H1 (cell line): Measurements from ENCODE around the gene MRPS31. TPM values are rescaled to one million over a fixed set of nuclear protein-coding genes. Genes with fewer than 3 reads are reported as not detected.

Experiments used
- CTCF ChIA-PET: fragments of 300-600 bp; sonication (Branson Sonifier 250); formaldehyde crosslinking; loops from one replicate; lab custom pipeline; 2021; ENCODE audit not compliant: partially characterized antibody; lab: Charles Lee
- POLR2A ChIA-PET: fragments of 300-600 bp; sonication (Branson Sonifier 250); formaldehyde crosslinking; loops from one replicate; lab custom pipeline; 2021; ENCODE audit warnings: inconsistent platforms; ENCODE audit not compliant: partially characterized antibody; lab: Charles Lee
- DNase-seq, 2 experiments: peaks; one replicate each; pipeline versions ENCODE4 v3.0.0 to v3.0.0-alpha.2; 2010 to 2022; ENCODE audit warnings: low spot score in 2 of 2, low read depth in 1 of 2, mixed read lengths in 1 of 2
- FAIRE-seq: peaks from 2 replicates; lab custom pipeline; 2011; peaks lifted over from hg19 to GRCh38; lab: Jason Lieb, UNC
- H2AFZ ChIP-seq: 2 replicates; pipeline ENCODE4 v1.8.1; 2012; ENCODE audit warnings: low read length, inconsistent platforms
- H2AK5ac ChIP-seq: 2 replicates; pipeline ENCODE4 v1.6.1; 2013; ENCODE audit warnings: low read depth, low read length
- H2BK120ac ChIP-seq: replicated peaks from 2 replicates; pipeline ENCODE3; 2013; ENCODE audit warnings: low read depth, low read length, inconsistent platforms
- H2BK12ac ChIP-seq: 2 replicates; pipeline ENCODE4 v1.6.1; 2013; ENCODE audit warnings: low read depth, low read length
- H2BK15ac ChIP-seq: 2 replicates; pipeline ENCODE4 v1.6.1; 2013; ENCODE audit warnings: low read length
- H2BK20ac ChIP-seq: 2 replicates; pipeline ENCODE4 v1.6.1; 2013; ENCODE audit warnings: low read length
- H2BK5ac ChIP-seq: 2 replicates; pipeline ENCODE4 v1.6.1; 2013; ENCODE audit warnings: low read depth, low read length
- H3K14ac ChIP-seq: 2 replicates; pipeline ENCODE4 v1.6.1; 2013; ENCODE audit warnings: inconsistent platforms; ENCODE audit not compliant: insufficient read length
- H3K18ac ChIP-seq: 2 replicates; pipeline ENCODE4 v1.6.1; 2013; ENCODE audit warnings: low read length; ENCODE audit errors: extremely low read depth
- H3K23ac ChIP-seq: 2 replicates; pipeline ENCODE4 v1.6.1; 2013; ENCODE audit warnings: inconsistent platforms; ENCODE audit not compliant: insufficient read length
- H3K23me2 ChIP-seq: 2 replicates; pipeline ENCODE4 v1.6.1; 2013; ENCODE audit warnings: low read depth, low read length
- H3K27ac ChIP-seq: 2 replicates; pipeline ENCODE4 v1.6.1; 2011; ENCODE audit warnings: low read depth, low read length, inconsistent platforms
- H3K27me3 ChIP-seq, 4 experiments: replicated peaks in 1 of 4; 1 replicate in 1 of 4; 2 replicates in 3 of 4; pipeline versions ENCODE4 v1.6.1 to v1.8.1; 2011 to 2013; ENCODE audit warnings: low read length in 3 of 4, mild to moderate bottlenecking in 3 of 4, inconsistent platforms in 2 of 4, mixed read lengths in 2 of 4, moderate library complexity in 1 of 4; ENCODE audit not compliant: control insufficient read depth in 3 of 4, insufficient read depth in 3 of 4; ENCODE audit errors: extremely low read depth in 1 of 4
- H3K36me3 ChIP-seq, 4 experiments: 2 replicates each; pipeline versions ENCODE4 v1.6.1 to v1.8.1; 2011 to 2013; ENCODE audit warnings: mild to moderate bottlenecking in 4 of 4, low read length in 3 of 4, moderate library complexity in 2 of 4, control low read depth in 1 of 4, inconsistent platforms in 1 of 4; ENCODE audit not compliant: insufficient read depth in 4 of 4, control insufficient read depth in 2 of 4
- H3K4ac ChIP-seq: replicated peaks from 2 replicates; pipeline ENCODE3; 2013; ENCODE audit warnings: low read length, low read depth, mixed read lengths, inconsistent platforms; ENCODE audit not compliant: insufficient read length
- H3K4me1 ChIP-seq, 4 experiments: replicated peaks in 1 of 4; 1 replicate in 1 of 4; 2 replicates in 3 of 4; pipeline versions ENCODE4 v1.6.1 to v1.8.1; 2011 to 2013; ENCODE audit warnings: low read length in 3 of 4, inconsistent platforms in 2 of 4, mixed read lengths in 1 of 4; ENCODE audit not compliant: insufficient read depth in 4 of 4, control insufficient read depth in 3 of 4
- H3K4me2 ChIP-seq, 2 experiments: 2 replicates each; pipeline versions ENCODE4 v1.6.1 to v1.8.1; 2011 to 2013; ENCODE audit warnings: low read depth in 2 of 2, low read length in 2 of 2, control low read depth in 1 of 2, inconsistent platforms in 1 of 2, mild to moderate bottlenecking in 1 of 2; ENCODE audit not compliant: insufficient read depth in 1 of 2
- H3K4me3 ChIP-seq, 4 experiments: fragments of 200-600, 300-600 bp in 1 of 4; sonication (generic), shearing (Covaris generic), sonication (Bioruptor Twin) in 1 of 4; 2 replicates each; pipeline versions ENCODE4 v1.5.1 to v1.8.1; 2011 to 2016; ENCODE audit warnings: low read length in 4 of 4, low read depth in 3 of 4, control low read depth in 2 of 4, inconsistent platforms in 2 of 4, mild to moderate bottlenecking in 2 of 4, mixed read lengths in 1 of 4, moderate library complexity in 1 of 4; ENCODE audit not compliant: insufficient read depth in 2 of 4; ENCODE audit errors: extremely low read depth in 1 of 4
- H3K56ac ChIP-seq: replicated peaks from 2 replicates; pipeline ENCODE3; 2013; ENCODE audit warnings: low read depth, mild to moderate bottlenecking, mixed read lengths, low read length, inconsistent platforms; ENCODE audit not compliant: insufficient read length
- H3K79me1 ChIP-seq: 2 replicates; pipeline ENCODE4 v1.6.1; 2013; ENCODE audit warnings: low read depth, low read length, control low read depth
- H3K79me2 ChIP-seq, 2 experiments: 2 replicates each; pipeline versions ENCODE4 v1.6.1 to v1.8.1; 2012 to 2013; ENCODE audit warnings: low read length in 2 of 2, mild to moderate bottlenecking in 2 of 2, inconsistent platforms in 1 of 2; ENCODE audit not compliant: insufficient read depth in 2 of 2, control insufficient read depth in 1 of 2
- H3K9ac ChIP-seq, 4 experiments: replicated peaks in 1 of 4; 1 replicate in 1 of 4; 2 replicates in 3 of 4; pipeline versions ENCODE4 v1.6.1 to v1.8.1; 2011 to 2013; ENCODE audit warnings: low read depth in 3 of 4, low read length in 3 of 4, control low read depth in 2 of 4, mild to moderate bottlenecking in 2 of 4, moderate library complexity in 2 of 4, inconsistent platforms in 1 of 4; ENCODE audit errors: extremely low read depth in 1 of 4
- H3K9me3 ChIP-seq, 2 experiments: 2 replicates each; pipeline versions ENCODE4 v1.6.1 to v1.8.1; 2012 to 2013; ENCODE audit warnings: mild to moderate bottlenecking in 2 of 2, moderate library complexity in 2 of 2, control low read depth in 1 of 2, inconsistent platforms in 1 of 2, low read depth in 1 of 2, low read length in 1 of 2, mixed read lengths in 1 of 2; ENCODE audit not compliant: insufficient read depth in 2 of 2
- H4K20me1 ChIP-seq, 2 experiments: replicated peaks in 1 of 2; 2 replicates each; pipeline versions ENCODE3 to v1.8.1; 2011 to 2013; ENCODE audit warnings: inconsistent platforms in 2 of 2, low read length in 2 of 2, mild to moderate bottlenecking in 1 of 2; ENCODE audit not compliant: insufficient read depth in 2 of 2, control insufficient read depth in 1 of 2
- H4K5ac ChIP-seq: 2 replicates; pipeline ENCODE4 v1.6.1; 2013; ENCODE audit warnings: low read length, low read depth, mixed read lengths, inconsistent platforms; ENCODE audit not compliant: insufficient read length
- H4K8ac ChIP-seq: 2 replicates; pipeline ENCODE4 v1.8.0; 2013; ENCODE audit warnings: mild to moderate bottlenecking, moderate library complexity, low read length, inconsistent platforms; ENCODE audit not compliant: insufficient read depth; ENCODE audit errors: extremely low read depth
- H4K91ac ChIP-seq: replicated peaks from 2 replicates; pipeline ENCODE3; 2013; ENCODE audit warnings: low read length, mixed read lengths, inconsistent platforms; ENCODE audit not compliant: insufficient read length
- ATF3 ChIP-seq: IDR thresholded peaks from 2 replicates; pipeline ENCODE4 v1.6.1; 2011; ENCODE audit warnings: low read depth, mild to moderate bottlenecking, low read length; ENCODE audit not compliant: insufficient read depth
- BACH1 ChIP-seq: IDR thresholded peaks from 2 replicates; pipeline ENCODE4 v1.6.1; 2012; ENCODE audit warnings: low read length, improper control_type of control experiment
- BCL11A ChIP-seq, 2 experiments: IDR thresholded peaks; one replicate each; pipeline ENCODE4 v1.6.1; 2011; ENCODE audit warnings: low read depth in 2 of 2, low read length in 2 of 2, mild to moderate bottlenecking in 2 of 2
- CBX5 ChIP-seq: fragments of 300-800, 300-1000 bp; sonication (generic); IDR thresholded peaks from 2 replicates; pipeline ENCODE4 v1.7.1; 2016; ENCODE audit warnings: antibody characterized with exemption, low read length, low read depth
- HDAC2 ChIP-seq, 2 experiments: fragments of 300-600 bp in 1 of 2; sonication (generic) in 1 of 2; IDR thresholded peaks; 2 replicates each; pipeline ENCODE4 v1.6.1; 2011 to 2012; ENCODE audit warnings: low read depth in 2 of 2, low read length in 2 of 2, mild to moderate bottlenecking in 2 of 2, moderate library complexity in 2 of 2, borderline replicate concordance in 1 of 2, inconsistent platforms in 1 of 2
- KDM5A ChIP-seq: fragments of 200-600 bp; IDR thresholded peaks from 2 replicates; pipeline ENCODE4 v1.7.1; 2012; ENCODE audit warnings: mild to moderate bottlenecking, low read length, inconsistent platforms, mixed read lengths
- NANOG ChIP-seq: IDR thresholded peaks from 2 replicates; pipeline ENCODE4 v1.6.1; 2011; ENCODE audit warnings: low read length, low read depth, mild to moderate bottlenecking, inconsistent platforms; ENCODE audit not compliant: insufficient read depth, poor library complexity, severe bottlenecking
- SIN3A ChIP-seq, 2 experiments: IDR thresholded peaks in 1 of 2; conservative IDR thresholded peaks in 1 of 2; 2 replicates each; pipeline ENCODE4 v1.6.1; 2011 to 2012; ENCODE audit warnings: low read length in 2 of 2, improper control_type of control experiment in 1 of 2, low read depth in 1 of 2, mild to moderate bottlenecking in 1 of 2
- TEAD4 ChIP-seq: IDR thresholded peaks from 2 replicates; pipeline ENCODE4 v1.6.1; 2012; ENCODE audit warnings: low read depth, low read length, inconsistent platforms, mixed read lengths
- USF2 ChIP-seq: IDR thresholded peaks from 2 replicates; pipeline ENCODE4 v1.6.1; 2011; ENCODE audit warnings: low read length, improper control_type of control experiment
- WGBS, 2 experiments: shearing (Covaris generic) in 1 of 2; methylation state at CpG; one replicate each; pipeline versions ENCODE4 v1.1.6 to v1.1.7; 2013 to 2015; ENCODE audit warnings: low lambda C conversion rate in 2 of 2, mixed read lengths in 2 of 2, inconsistent platforms in 1 of 2, low coverage in 1 of 2, missing lambda C conversion rate in 1 of 2; ENCODE audit not compliant: insufficient replicate concordance in 2 of 2, insufficient coverage in 1 of 2, insufficient read length in 1 of 2; ENCODE audit errors: extremely low coverage in 1 of 2, missing lambda C conversion rate in 1 of 2; 5-methylcytosine and 5-hydroxymethylcytosine counted together
- polyA plus RNA-seq, 7 experiments: library from polyadenylated mRNA; depleted of rRNA in 3 of 7; stranded (reverse) in 5 of 7; unstranded in 2 of 7; fragments of >200 nt in 5 of 7; fragments of 200-250 nt in 2 of 7; gene quantifications; 1 replicate in 5 of 7; 2 replicates in 1 of 7; 4 replicates in 1 of 7; pipeline versions ENCODE4 v1.2.1 to v1.2.3, GENCODE V29; 2011 to 2013; ENCODE audit warnings: missing spikeins in 2 of 7, mixed read lengths in 2 of 7
- total RNA-seq: library from RNA; stranded (reverse); fragmentation: NEBNext Ultra II Directional; extraction: Animal tissue kit (Norgen Biotek cat#: 25700); gene quantifications from 2 replicates; pipeline ENCODE4 v1.2.1, GENCODE V29; 2021

Gene MRPS31
- total and polyA plus RNA-seq, 2 of the 8 experiments (the other 6 are each of a cell fraction or from before 2014, with no cell fraction given): 13.6 to 33.3 TPM

GRCh38 chr13:40776681-40777165 lies 5.7 kb upstream of the MRPS31 start:
- POLR2A ChIA-PET: interaction anchor here (1.7 kb wide), 1 partner anchor 13 kb away, joined by 7 read pairs; the partner anchor contains the start of gene SLC25A15
- CTCF ChIA-PET: interaction anchor here (0.7 to 5.3 kb wide), 60 partner anchors 8 to 1158 kb away, joined by 3 to 38 read pairs (median 4); partner anchors contain the start of gene SLC25A15
- H4K20me1 ChIP-seq: no peaks in the 10 kb centered on the region
- H3K4ac ChIP-seq: no peak overlapping the region
- H2BK20ac ChIP-seq: no peak overlapping the region
- no peak overlapping the region for H3K9ac ChIP-seq
- H2AK5ac ChIP-seq: no peak overlapping the region
- H3K4me3 ChIP-seq: no peak overlapping the region
- no peak overlapping the region for H2BK12ac ChIP-seq
- H3K9me3 ChIP-seq: no peaks in the 10 kb centered on the region
- H2BK15ac ChIP-seq: no peak overlapping the region
- no peak overlapping the region for H2BK5ac ChIP-seq
- H3K4me2 ChIP-seq: no peak overlapping the region
- H3K27me3 ChIP-seq: no peaks in the 10 kb centered on the region
- H3K56ac ChIP-seq: no peak overlapping the region
- no peak overlapping the region for H4K5ac ChIP-seq
- no peak for DNase-seq
- no peak overlapping the region; the same call in 1 of the 2 replicates for H2AFZ ChIP-seq
- no peak overlapping the region for H3K18ac ChIP-seq
- no peak overlapping the region for H2BK120ac ChIP-seq
- no peaks in the 10 kb centered on the region for H3K79me1 ChIP-seq
- H4K91ac ChIP-seq: no peak overlapping the region
- no peak overlapping the region for H3K23ac ChIP-seq
- no peak overlapping the region for H4K8ac ChIP-seq
- WGBS, 2 experiments: 81% methylated on average over 7 of the region's 7 CpGs; no CpG with 5 or more reads in 1 of the 2 experiments
- no peaks in the 10 kb centered on the region for H3K36me3 ChIP-seq
- no peak overlapping the region for H3K14ac ChIP-seq
- H3K79me2 ChIP-seq: no peaks in the 10 kb centered on the region
- no peak for FAIRE-seq
- H3K27ac ChIP-seq: no peak overlapping the region
- H3K4me1 ChIP-seq: no peaks in the 10 kb centered on the region; a peak in 1 of 7 replicates
- no peaks in the 10 kb centered on the region for H3K23me2 ChIP-seq
- TF ChIP-seq NANOG (no peak), USF2 (no peak), KDM5A (no peak), CBX5 (no peak), BCL11A (IDR thresholded peaks at IDR 0.05; ENCODE audit: low read depth in 2 of 2, low read length in 2 of 2) (no peak), BACH1 (no peak), SIN3A (conservative IDR thresholded peaks at IDR 0.05 in 1 of 2, IDR thresholded peaks at IDR 0.05 in 1 of 2; ENCODE audit: low read depth in 1 of 2, low read length in 2 of 2) (no peak), ATF3 (no peak), TEAD4 (no peak), HDAC2 (IDR thresholded peaks at IDR 0.05; ENCODE audit: borderline replicate concordance in 1 of 2, low read depth in 2 of 2, low read length in 2 of 2) (no peak)
